HG03066 (cell line): ENCODE measurements around the gene KCNQ1.

Experiments
- ATAC-seq: cut with Tn5 transposase; IDR thresholded peaks from one replicate; pipeline ENCODE4 v1.9.1; 2021; ENCODE audit warnings: low read depth; ENCODE audit not compliant: unreplicated experiment

Gene KCNQ1

DNA sequence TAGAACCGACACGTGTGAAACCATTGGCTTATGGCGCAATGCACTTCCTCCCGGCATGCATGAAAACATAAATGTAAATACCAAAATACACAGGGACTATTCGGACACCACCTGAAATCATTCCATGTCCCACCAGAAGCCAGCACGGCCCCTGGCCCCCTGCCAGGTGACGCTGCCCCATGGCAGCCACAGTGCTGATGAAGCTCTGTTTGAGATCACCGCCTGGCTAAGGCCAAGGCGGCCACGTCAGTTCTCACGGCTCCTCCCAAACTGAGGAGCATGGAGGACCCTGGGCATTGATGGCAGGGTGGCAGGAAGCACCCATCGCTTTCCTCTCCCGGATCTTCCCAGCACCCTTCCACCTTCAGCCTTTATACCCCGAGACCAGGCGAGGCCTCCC is 351.3 kb downstream of the KCNQ1 start:
- no peak for ATAC-seq

GRCh38 chr11:2796508-2797113 is 351.8 kb downstream of the KCNQ1 start:
- ATAC-seq: no peak

GRCh38 chr11:2797121-2797711 is 352.4 kb downstream of the KCNQ1 start:
- no peak for ATAC-seq

DNA sequence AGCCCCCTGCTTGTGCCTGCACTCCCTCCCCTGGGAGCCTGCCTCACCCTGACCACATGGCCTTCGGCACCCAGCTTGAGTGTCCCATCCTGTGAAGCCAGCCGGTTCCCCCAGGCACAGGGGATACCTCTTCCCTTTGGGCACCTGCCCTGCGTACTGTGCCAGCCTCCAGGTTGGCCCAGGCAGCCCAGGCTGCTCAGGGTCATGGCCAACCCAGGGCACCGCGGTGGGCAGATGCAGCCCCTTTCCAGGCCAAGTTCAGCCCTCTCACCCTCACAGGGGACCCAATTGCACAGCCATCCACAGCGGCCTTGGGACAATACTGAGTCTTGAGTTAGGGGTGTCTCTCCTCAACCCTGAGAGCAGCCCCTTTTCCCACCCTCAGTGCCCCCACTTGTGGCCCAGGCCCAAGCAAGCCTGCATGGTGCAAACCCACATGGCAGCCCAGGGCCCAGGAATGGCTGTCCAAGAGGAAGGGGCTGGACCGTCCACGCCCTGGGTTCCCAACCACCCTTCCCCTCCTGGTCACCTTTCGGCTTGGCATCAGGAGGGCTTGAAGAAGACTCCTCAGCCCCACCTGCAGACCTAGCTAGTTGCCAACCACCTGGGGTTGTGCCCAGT is 353.0 kb downstream of the KCNQ1 start:
- no peak for ATAC-seq

GRCh38 chr11:2798951-2799761 is 354.3 kb downstream of the KCNQ1 start:
- ATAC-seq: no peak

GRCh38 chr11:2799881-2800654 is 355.3 kb downstream of the KCNQ1 start:
- ATAC-seq: no peak

GRCh38 chr11:2800655-2801531 is 356.1 kb downstream of the KCNQ1 start:
- no peak for ATAC-seq

DNA sequence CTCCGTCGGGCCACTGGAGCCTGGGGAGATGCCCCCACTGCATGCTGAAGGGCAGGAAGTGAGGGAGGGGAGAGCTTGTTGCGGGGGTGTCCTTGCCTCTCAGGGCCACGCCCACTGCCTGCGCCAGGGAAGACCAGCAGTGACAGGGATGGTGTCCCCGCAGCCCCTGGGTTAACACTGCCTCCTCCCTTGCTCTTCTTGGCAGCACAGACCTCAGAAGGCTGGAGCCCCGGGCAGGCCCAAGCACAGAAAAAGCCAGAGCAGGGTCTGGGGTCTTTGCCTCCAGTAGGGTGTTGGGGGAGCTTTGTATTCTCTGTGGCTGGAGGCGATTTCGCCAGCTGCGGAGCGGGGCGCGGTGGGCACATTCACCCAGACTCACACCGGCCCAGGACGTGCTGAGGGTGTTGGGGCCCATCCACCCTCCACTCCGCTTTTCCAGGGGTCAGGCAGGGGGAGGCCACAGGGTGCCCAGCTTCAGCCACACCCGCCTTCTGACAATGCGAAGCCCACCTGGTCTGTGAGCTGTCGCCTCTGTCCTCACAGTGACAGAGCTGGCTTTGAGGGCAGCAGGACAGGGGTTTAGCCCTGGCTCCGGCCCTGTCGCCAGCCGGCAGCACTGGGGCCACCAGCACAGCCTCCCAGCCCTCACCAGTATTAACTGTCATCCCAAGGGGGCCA is 357.0 kb downstream of the KCNQ1 start:
- no peak for ATAC-seq

- no peak for ATAC-seq
These were observed 357.8 kb downstream of the KCNQ1 start for GRCh38 chr11:2802389-2803185.

- no peak for ATAC-seq
These were observed 358.6 kb downstream of the KCNQ1 start for GRCh38 chr11:2803186-2804091.

GRCh38 chr11:2804189-2804588 is 359.4 kb downstream of the KCNQ1 start:
- no peak for ATAC-seq

DNA sequence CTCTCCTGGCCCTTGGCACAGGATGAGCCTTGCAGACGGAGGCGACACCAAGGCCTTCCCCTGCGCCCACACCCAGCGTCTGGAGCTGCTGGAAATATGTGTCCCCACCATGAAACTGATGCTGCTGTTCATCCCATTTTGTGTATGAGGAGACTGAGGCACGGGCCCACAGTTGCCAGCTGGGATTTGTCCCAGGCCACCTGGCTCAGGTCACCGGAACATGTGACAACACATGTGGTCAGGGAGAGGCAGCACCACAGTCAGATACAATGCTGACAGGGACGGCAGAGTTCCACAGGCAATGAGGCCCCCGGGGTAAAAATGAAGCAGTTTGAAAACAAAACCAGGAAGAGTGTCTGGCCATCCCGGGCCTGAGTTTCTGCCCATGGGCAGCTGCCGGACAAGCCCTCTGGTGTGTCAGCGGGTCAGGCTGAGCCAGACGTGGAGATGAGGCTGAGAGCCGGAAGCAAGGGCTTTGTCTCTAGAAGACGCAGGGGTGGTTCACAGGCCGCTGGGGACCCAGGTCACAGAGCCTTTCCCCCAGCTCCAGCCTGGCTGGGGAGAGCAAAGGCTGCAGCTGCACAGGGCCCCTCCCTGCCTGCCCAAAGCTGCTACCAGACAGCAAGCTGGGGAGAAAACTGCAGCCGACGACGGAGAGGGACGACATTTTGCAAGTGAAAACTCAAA is 360.0 kb downstream of the KCNQ1 start:
- ATAC-seq: no peak

GRCh38 chr11:2805388-2806056 is 360.7 kb downstream of the KCNQ1 start:
- no peak for ATAC-seq

- no peak for ATAC-seq
These were observed 361.7 kb downstream of the KCNQ1 start for GRCh38 chr11:2806351-2807024.

DNA sequence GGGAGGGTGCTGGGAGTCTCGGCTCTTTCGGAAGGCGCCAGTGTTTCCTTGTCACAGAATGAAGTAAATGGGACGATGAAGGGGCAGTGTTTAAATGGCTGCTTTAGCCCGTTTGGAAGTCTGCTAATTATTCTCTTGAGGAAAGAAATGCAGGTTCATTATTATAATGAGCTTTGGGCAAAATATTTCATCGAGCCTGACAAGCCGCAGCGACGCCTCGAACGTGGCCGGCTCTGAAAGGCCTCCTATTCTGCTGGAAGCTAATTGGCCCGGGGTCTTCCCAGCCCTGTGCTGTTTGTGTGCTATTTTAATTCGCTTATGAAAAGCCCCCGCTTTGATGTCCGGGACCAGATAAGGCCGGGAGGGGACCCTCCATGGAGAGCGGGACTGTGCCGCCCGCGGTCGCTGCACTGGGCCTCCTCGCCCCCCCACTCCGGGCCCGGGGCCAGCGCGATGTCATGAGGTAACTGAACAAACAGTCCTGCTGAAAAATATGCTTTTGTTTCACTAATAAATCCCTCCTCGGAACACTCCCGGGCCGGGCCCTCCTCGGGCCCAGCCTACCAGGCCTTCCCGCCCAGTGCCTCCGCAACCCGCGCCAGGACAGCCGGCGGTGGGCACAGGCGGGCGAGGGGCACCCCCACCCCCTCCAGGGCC is 362.3 kb downstream of the KCNQ1 start:
- ATAC-seq: no peak
